CD4-positive, alpha-beta T cell treated with Interleukin-17A for 1 hour (primary cell): ENCODE measurements around the gene ZNF536.
"Not testable (repeated sequence)": the region's sequence is repeated elsewhere in the genome, so short reads cannot be mapped to it uniquely, and the experiment has no call there.

Source experiments
- DNase-seq: peaks from one replicate; pipeline ENCODE4 v3.0.0-alpha.2; 2020

ZNF536 gene

GRCh38 chr19:30420881-30421280 lies 48.7 kb downstream of the ZNF536 start:
- DNase-seq, result no peak

- DNase-seq, result no peak
Observed at GRCh38 chr19:30421571-30421970, 49.4 kb downstream of the ZNF536 start.

GRCh38 chr19:30423481-30423880 lies 51.3 kb downstream of the ZNF536 start:
- no peak for DNase-seq

GRCh38 chr19:30425885-30426838 lies 54.0 kb downstream of the ZNF536 start:
- no peak for DNase-seq

- DNase-seq, result no peak
Observed at GRCh38 chr19:30426864-30427263, 54.7 kb downstream of the ZNF536 start.

GRCh38 chr19:30428092-30428680 lies 56.0 kb downstream of the ZNF536 start:
- no peak for DNase-seq

GRCh38 chr19:30428844-30429243 lies 56.7 kb downstream of the ZNF536 start:
- DNase-seq, result no peak

- DNase-seq, result no peak
Observed at GRCh38 chr19:30430206-30430734, 58.1 kb downstream of the ZNF536 start.

DNA sequence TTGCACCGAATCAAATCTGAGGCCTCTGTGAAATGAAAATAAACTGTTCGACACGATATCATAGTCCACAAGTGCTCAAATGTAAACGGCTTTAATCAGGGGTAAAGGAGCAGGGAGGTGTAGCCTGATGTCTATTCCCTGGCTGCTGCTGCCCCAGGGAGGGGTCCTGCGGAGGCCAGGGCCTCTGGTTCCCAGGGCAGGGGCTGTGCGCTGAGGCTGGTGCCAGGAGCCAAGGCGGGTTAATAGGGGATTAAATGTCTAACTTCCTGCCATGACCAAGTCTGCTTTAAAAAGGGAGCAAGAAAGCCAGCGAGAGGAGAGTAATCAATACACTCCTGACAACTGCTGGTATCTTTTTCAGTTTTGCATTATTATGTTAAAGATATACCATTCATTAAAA lies 59.4 kb downstream of the ZNF536 start:
- no peak for DNase-seq

GRCh38 chr19:30434797-30435594 lies 62.8 kb downstream of the ZNF536 start:
- no peak for DNase-seq

DNA sequence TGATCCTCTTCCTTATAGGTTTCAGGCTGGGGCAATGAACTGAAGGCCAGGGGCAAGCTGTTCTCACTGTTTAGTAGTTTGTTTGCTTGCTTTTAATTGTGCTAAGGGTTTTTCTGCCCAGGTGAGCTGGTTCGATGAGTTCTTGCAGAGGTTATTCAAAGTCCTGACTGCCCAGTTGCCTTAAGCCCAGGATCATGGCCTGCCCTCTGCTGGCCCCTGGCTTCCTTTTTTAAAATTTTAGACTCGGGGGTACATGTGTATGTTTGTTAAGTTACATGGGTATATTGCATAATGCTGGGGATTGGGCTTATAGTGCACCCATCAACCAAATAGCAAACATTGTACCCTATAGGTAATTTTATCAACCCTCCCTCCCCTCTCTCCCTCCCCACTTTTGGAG lies 65.7 kb downstream of the ZNF536 start:
- DNase-seq, result no peak

DNA sequence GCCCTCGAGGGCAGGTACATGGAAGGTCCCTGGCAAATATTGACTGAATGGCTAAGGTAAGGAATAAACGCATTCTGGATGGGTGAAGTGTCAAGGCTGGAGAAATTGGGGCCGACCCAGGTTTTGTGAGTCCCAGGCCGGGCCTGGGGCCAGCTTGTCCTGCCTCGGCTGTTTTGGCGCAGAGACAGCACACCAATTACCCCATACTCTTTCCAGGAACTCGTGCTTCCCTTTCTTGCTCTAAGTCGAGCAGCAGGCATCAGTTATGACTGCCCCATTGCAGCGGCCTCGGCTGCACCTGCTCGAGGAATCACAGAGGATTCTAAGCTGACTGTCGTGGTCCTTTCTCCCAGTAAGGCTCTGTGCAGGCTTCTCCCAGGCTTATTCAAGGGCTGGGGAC lies 67.1 kb downstream of the ZNF536 start:
- no peak for DNase-seq

- no peak for DNase-seq
Observed at GRCh38 chr19:30441011-30441410, 68.8 kb downstream of the ZNF536 start.

- DNase-seq, result no peak
Observed at GRCh38 chr19:30442674-30443073, 70.5 kb downstream of the ZNF536 start.

- DNase-seq, result no peak
Observed at GRCh38 chr19:30443531-30444252, 71.5 kb downstream of the ZNF536 start.

DNA sequence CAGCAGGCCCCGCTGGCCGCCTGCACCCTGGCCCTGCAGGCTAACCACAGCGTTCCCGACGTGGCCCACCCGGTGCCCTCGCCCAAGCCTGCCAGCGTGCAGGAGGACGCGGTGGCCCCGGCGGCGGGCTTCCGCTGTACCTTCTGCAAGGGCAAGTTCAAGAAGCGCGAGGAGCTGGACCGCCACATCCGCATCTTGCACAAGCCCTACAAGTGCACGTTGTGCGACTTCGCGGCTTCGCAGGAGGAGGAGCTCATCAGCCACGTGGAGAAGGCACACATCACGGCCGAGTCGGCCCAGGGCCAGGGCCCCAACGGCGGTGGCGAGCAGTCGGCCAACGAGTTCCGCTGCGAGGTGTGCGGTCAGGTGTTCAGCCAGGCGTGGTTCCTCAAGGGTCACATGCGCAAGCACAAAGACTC lies 72.1 kb downstream of the ZNF536 start:
- DNase-seq, result no peak

DNA sequence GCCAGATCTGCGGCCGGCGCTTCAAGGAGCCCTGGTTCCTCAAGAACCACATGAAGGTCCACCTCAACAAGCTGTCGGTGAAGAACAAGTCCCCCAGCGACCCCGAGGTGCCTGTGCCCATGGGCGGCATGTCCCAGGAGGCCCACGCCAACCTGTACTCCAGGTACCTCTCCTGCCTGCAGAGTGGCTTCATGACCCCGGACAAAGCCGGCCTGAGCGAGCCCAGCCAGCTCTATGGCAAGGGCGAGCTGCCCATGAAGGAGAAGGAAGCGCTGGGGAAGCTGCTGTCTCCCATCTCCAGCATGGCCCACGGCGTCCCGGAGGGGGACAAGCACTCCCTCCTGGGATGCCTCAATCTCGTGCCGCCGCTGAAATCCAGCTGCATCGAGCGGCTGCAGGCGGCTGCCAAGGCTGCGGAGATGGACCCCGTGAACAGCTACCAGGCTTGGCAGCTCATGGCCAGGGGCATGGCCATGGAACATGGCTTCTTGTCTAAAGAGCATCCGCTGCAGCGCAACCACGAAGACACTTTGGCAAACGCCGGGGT lies 72.6 kb downstream of the ZNF536 start:
- no peak for DNase-seq

DNA sequence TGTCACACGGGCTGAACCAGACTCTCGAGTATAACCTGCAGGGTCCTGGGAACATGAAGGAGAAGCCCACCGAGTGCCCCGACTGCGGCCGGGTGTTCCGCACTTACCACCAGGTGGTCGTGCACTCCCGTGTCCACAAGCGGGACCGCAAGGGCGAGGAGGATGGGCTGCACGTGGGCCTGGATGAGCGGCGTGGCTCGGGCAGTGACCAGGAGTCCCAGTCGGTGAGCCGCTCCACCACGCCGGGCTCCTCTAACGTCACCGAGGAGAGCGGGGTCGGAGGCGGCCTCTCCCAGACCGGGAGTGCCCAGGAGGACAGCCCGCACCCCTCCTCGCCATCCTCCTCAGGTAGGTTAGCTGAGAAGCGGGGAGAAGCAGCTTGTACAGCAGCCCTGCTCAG lies 73.2 kb downstream of the ZNF536 start:
- DNase-seq, result no peak

- DNase-seq, result not testable (repeated sequence)
Observed at GRCh38 chr19:30446120-30446519, 73.9 kb downstream of the ZNF536 start.

DNA sequence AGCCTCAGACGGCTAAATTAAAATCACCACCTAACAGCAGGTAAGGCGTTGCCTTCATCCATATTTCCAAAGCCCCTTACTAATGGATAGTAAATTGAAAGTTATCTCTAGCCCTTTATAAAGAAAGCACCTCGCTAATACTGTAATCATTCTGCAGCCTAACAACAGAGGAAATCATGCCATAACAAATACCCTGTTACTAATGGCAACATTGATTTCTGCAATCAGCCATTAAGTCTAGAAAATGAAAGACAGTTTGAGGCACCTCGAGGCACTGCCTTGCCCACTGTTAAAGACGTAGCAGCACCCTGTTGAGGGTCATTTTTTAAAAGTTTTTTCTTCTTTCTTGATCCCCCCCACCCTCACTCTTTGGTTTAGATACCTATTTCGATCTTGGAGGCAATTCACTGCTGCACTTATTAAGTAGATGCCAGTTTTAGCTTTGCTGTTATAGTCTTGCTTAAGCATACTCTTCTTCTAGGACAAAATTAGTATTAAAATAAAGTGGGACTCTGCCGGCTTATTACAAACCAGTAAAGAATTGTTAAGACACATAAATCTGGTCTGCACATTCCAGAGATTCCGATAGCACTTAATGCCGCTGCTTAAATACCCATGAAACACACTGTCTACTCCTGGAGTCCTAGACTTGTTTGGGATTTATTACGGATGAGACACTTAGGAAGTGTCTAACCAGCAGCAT lies 74.8 kb downstream of the ZNF536 start:
- no peak for DNase-seq

DNA sequence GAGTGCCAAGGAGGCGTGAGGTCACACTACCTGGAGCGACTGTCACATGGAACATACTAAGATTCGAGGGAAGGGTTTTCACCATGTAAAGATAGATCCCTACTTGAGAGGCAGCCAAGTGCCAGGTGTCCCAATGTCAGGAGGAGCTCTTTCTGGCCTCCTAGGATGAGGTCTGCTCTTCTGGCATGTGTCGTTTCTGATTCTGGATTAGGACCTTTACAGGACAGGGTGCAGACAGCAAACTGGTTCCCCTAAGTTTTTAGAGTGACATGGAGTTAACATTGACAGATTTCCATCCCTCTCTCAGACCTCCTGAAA lies 75.3 kb downstream of the ZNF536 start:
- no peak for DNase-seq
